Progenitor cell of endocrine pancreas (in vitro differentiated cells): ENCODE results near the gene CRYZ. TPM values are rescaled to one million over a fixed set of nuclear protein-coding genes. Genes with fewer than 3 reads are reported as not detected.

Experiments
- DNase-seq: peaks from one replicate; pipeline ENCODE4 v3.0.0; 2021; ENCODE audit warnings: low spot score; ENCODE audit not compliant: unreplicated experiment
- H3K27ac Mint-ChIP-seq: 2 replicates; pipeline ENCODE4 v1.8.0; 2021; ENCODE audit warnings: mild to moderate bottlenecking, moderate library complexity, mixed read lengths
- H3K27me3 Mint-ChIP-seq: 2 replicates; pipeline ENCODE4 v1.8.0; 2021; ENCODE audit warnings: mixed read lengths
- H3K36me3 Mint-ChIP-seq: 2 replicates; pipeline ENCODE4 v1.8.0; 2022; ENCODE audit warnings: mixed read lengths; ENCODE audit not compliant: insufficient read depth
- H3K4me1 Mint-ChIP-seq: 2 replicates; pipeline ENCODE4 v1.8.0; 2021; ENCODE audit warnings: low read depth, mixed read lengths
- H3K4me3 Mint-ChIP-seq: 2 replicates; pipeline ENCODE4 v1.8.0; 2021; ENCODE audit warnings: low read depth, mild to moderate bottlenecking, moderate library complexity, mixed read lengths
- H3K9me3 Mint-ChIP-seq: 2 replicates; pipeline ENCODE4 v1.8.0; 2021; ENCODE audit warnings: low read depth, mixed read lengths
- CTCF ChIP-seq: fragments of 200-600 bp; sonication (generic); IDR thresholded peaks from one replicate; pipeline ENCODE4 v1.5.0; 2021; ENCODE audit warnings: antibody characterized with exemption, mild to moderate bottlenecking; ENCODE audit not compliant: unreplicated experiment
- total RNA-seq: library from RNA; stranded (reverse); gene quantifications from 2 replicates; pipeline ENCODE4 v1.2.1, GENCODE V29; 2021

Gene CRYZ
- total RNA-seq, 1 donor from 2014 or later, result 32.5 TPM

GRCh38 chr1:74773582-74773981, 40.7 kb upstream of the CRYZ start:
- Mint-ChIP-seq H3K27ac (no peak overlapping the region), H3K27me3 (peaks cover 14% of the 10 kb centered on the region), H3K36me3 (no peaks in the 10 kb centered on the region), H3K9me3 (no peaks in the 10 kb centered on the region), H3K4me3 (no peak overlapping the region), H3K4me1 (no peaks in the 10 kb centered on the region)
- DNase-seq, result no peak
- TF ChIP-seq CTCF, result no peak

GRCh38 chr1:74772945-74773344, 40.1 kb upstream of the CRYZ start:
- no peak for DNase-seq
- no peak overlapping the region for H3K27ac Mint-ChIP-seq
- H3K27me3 Mint-ChIP-seq, result peaks cover 14% of the 10 kb centered on the region
- H3K4me3 Mint-ChIP-seq, result no peak overlapping the region
- H3K4me1 Mint-ChIP-seq, result no peaks in the 10 kb centered on the region
- no peaks in the 10 kb centered on the region for H3K36me3 Mint-ChIP-seq
- no peak for TF ChIP-seq CTCF
- H3K9me3 Mint-ChIP-seq, result no peaks in the 10 kb centered on the region

DNA sequence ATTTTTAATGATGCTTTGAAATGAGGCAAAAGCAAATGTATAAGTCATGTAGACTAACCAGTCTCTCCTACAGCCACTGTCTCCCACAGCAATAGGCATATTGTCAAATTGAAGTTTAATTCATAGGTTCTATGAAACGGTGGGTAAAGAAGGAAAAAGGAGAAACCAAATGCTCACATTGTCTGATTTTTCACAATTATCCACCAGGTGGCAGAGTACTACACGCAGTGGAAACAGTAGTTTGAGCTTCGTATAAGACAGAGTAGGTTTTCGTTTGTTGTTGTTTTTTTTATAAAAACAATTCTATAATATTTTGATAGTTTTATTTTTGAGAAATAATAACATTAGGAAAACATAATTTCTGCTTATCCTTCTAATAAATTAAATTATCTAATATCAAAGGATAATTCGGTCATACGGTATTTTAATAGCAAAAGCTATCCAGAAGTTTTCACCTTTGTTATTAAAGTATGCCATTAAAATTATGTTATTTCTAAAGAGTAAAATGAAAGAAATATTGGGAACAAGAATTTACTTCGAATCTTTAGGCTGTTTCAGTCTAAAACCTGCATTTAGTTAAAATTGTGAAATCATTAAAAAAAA, 39.2 kb upstream of the CRYZ start:
- Mint-ChIP-seq H3K27ac (no peak overlapping the region), H3K27me3 (peaks cover 14% of the 10 kb centered on the region), H3K9me3 (no peaks in the 10 kb centered on the region), H3K36me3 (no peaks in the 10 kb centered on the region), H3K4me1 (no peaks in the 10 kb centered on the region), H3K4me3 (no peak overlapping the region)
- no peak for DNase-seq
- TF ChIP-seq CTCF, result peak; percentile 84

DNA sequence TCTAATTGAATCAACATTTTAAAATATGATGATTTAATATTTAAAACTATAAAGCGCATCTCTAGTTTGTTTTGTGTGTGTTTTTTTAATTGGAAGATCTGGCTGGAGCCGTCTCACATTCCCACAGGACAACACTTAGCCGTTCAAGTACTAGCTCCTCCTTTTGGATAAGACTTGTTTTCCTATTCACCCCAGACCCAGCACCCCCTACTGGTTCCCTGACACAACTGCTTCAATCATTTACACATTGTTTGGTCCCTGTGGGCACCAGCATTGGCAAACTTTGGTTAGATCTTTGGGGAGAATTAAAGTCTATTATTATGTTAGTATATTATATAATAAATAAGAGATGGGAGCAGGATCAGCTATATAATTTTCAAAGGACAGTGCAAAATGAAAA, 34.6 kb upstream of the CRYZ start:
- Mint-ChIP-seq H3K4me1 (no peaks in the 10 kb centered on the region), H3K27me3 (peaks cover 8% of the 10 kb centered on the region), H3K27ac (no peak overlapping the region), H3K36me3 (no peaks in the 10 kb centered on the region), H3K9me3 (no peaks in the 10 kb centered on the region), H3K4me3 (no peak overlapping the region)
- peak; percentile 32 for TF ChIP-seq CTCF
- DNase-seq, result no peak

DNA sequence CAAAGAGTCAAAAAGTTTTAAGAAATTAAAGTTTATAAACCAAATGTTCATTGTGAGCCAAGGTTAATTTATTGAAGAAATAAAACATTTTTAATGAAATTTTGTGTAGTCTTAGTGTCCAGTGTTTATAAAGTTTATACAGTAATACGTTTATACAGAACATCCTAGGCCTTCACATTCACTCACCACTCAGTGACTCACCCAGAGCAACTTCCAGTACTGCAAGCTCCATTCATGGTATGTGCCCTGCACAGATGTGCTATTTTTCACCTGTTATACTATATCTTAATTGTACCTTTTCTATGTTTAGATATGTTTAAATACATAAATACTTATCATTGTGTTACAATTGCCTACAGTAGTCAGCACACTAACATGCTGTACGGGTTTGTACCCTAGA, 33.7 kb upstream of the CRYZ start:
- no peaks in the 10 kb centered on the region for H3K36me3 Mint-ChIP-seq
- no peak overlapping the region for H3K4me3 Mint-ChIP-seq
- no peak overlapping the region for H3K27ac Mint-ChIP-seq
- no peaks in the 10 kb centered on the region for H3K4me1 Mint-ChIP-seq
- H3K9me3 Mint-ChIP-seq, result no peaks in the 10 kb centered on the region
- DNase-seq, result no peak
- H3K27me3 Mint-ChIP-seq, result peaks cover 5% of the 10 kb centered on the region
- no peak for TF ChIP-seq CTCF
